ENCODE measurements around the gene XRN2.

XRN2 gene

GRCh38 chr20:21436205-21436604 is 133.1 kb downstream of the XRN2 start:
- DNase-seq: no peak

DNA sequence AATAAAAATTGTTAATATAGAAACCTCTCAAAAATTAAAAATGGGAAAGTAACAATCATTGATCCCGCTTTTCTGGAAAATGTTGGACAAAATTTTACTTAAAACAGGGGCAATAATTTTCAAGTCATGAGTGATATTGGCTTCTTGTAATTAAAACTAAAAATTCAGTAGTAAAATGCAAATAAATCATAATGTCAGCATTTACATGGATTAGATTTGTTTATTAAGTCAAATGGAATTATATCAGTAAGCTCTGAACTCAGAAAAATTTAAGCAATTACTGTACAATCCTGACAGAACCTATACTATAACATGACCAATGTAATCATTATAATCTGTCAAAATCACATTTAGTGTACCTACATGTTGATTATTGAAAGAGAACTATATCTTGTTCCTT is 134.1 kb downstream of the XRN2 start:
- no peak for DNase-seq

- DNase-seq: no peak
Observed at GRCh38 chr20:21437816-21438215, 134.7 kb downstream of the XRN2 start.

Measured in NCI-H526 treated with DMSO at 0.1 percent for 48 hours (cell line).